MCF 10A (cell line): ENCODE measurements around the gene NRGN. TPM values are rescaled to one million over a fixed set of nuclear protein-coding genes. Genes with fewer than 3 reads are reported as not detected.

Experiments used
- BruUV-seq: library from RNA; stranded (reverse); fragments of 400-500 nt; replicated peaks from 2 replicates; lab custom pipeline; 2021; lab: Mats Ljungman, UMichigan
- CTCF ChIA-PET: fragments of 300-600 bp; sonication (Branson Sonifier 250); formaldehyde crosslinking; extraction: SDS; loops from one replicate; lab custom pipeline; 2021; ENCODE audit warnings: antibody characterized with exemption, inconsistent platforms; lab: Yijun Ruan, JAX
- POLR2A ChIA-PET: fragments of 300-600, 350-650 bp; sonication (Branson Sonifier 250); formaldehyde crosslinking; extraction: SDS; loops from one replicate; lab custom pipeline; 2020; ENCODE audit warnings: antibody characterized with exemption, inconsistent platforms; lab: Yijun Ruan, JAX
- DNase-seq: peaks from one replicate; pipeline ENCODE4 v3.0.0-alpha.2; 2018; ENCODE audit not compliant: unreplicated experiment
- H3K27ac Mint-ChIP-seq: one replicate; pipeline ENCODE4 v1.8.0; 2022; ENCODE audit warnings: mild to moderate bottlenecking, low read depth, mixed read lengths; ENCODE audit not compliant: unreplicated experiment
- H3K27me3 Mint-ChIP-seq: one replicate; pipeline ENCODE4 v1.8.0; 2022; ENCODE audit warnings: mixed read lengths; ENCODE audit not compliant: insufficient read depth, unreplicated experiment
- H3K36me3 Mint-ChIP-seq: one replicate; pipeline ENCODE4 v1.8.0; 2022; ENCODE audit warnings: mild to moderate bottlenecking, moderate library complexity, mixed read lengths; ENCODE audit not compliant: insufficient read depth, unreplicated experiment
- H3K4me1 Mint-ChIP-seq: one replicate; pipeline ENCODE4 v1.8.0; 2022; ENCODE audit warnings: mixed read lengths; ENCODE audit not compliant: insufficient read depth, unreplicated experiment
- H3K4me3 Mint-ChIP-seq: one replicate; pipeline ENCODE4 v1.8.0; 2022; ENCODE audit warnings: mild to moderate bottlenecking, moderate library complexity, mixed read lengths; ENCODE audit not compliant: unreplicated experiment
- H3K9me3 Mint-ChIP-seq: one replicate; pipeline ENCODE4 v1.8.0; 2022; ENCODE audit warnings: mixed read lengths; ENCODE audit not compliant: unreplicated experiment
- CTCF ChIP-seq: fragments of 200-600 bp; IDR thresholded peaks from one replicate; pipeline ENCODE4 v1.8.0; 2022; ENCODE audit warnings: antibody characterized with exemption, mild to moderate bottlenecking; ENCODE audit not compliant: unreplicated experiment
- intact Hi-C: fragments of 100-400 bp; cut with micrococcal nuclease; formaldehyde crosslinking; loops from 2 replicates; pipeline ENCODE4 v1.14.1; 2022
- total RNA-seq: library from RNA; stranded (reverse); gene quantifications from 2 replicates; pipeline ENCODE4 v1.2.3, GENCODE V29; 2022

Gene NRGN
- total RNA-seq, 1 experiment from 2014 or later, result 1.4 TPM

- peaks cover 7% of the 10 kb centered on the region for H3K4me1 Mint-ChIP-seq
- no TSS peak for BruUV-seq
- H3K4me3 Mint-ChIP-seq, result no peak overlapping the region
- peaks cover 1% of the 10 kb centered on the region for H3K27me3 Mint-ChIP-seq
- POLR2A ChIA-PET, result interaction anchor here (0.6 kb wide), 1 partner anchor 11 kb away, joined by 3 read pairs; no protein-coding TSS in a partner anchor
- CTCF ChIA-PET, result interaction anchor here (0.6 kb wide), 1 partner anchor 21 kb away, joined by 3 read pairs; no protein-coding TSS in a partner anchor
- TF ChIP-seq CTCF, result no peak
- intact Hi-C loops, result no loop called here
- no peaks in the 10 kb centered on the region for H3K36me3 Mint-ChIP-seq
- H3K9me3 Mint-ChIP-seq, result no peaks in the 10 kb centered on the region
- H3K27ac Mint-ChIP-seq, result no peak overlapping the region
- DNase-seq, result no peak
Observed at GRCh38 chr11:124729571-124729970, 10.2 kb upstream of the NRGN start.

- POLR2A ChIA-PET, result no interaction called here
- DNase-seq, result no peak
- intact Hi-C loops, result no loop called here
- TF ChIP-seq CTCF, result no peak
- no peaks in the 10 kb centered on the region for H3K4me1 Mint-ChIP-seq
- CTCF ChIA-PET, result interaction anchor here (1.8 kb wide), 1 partner anchor 62 kb away, joined by 4 read pairs; no protein-coding TSS in a partner anchor
- H3K9me3 Mint-ChIP-seq, result no peaks in the 10 kb centered on the region
- H3K4me3 Mint-ChIP-seq, result no peak overlapping the region
- no peak overlapping the region for H3K27ac Mint-ChIP-seq
- peaks cover 9% of the 10 kb centered on the region for H3K27me3 Mint-ChIP-seq
- no peaks in the 10 kb centered on the region for H3K36me3 Mint-ChIP-seq
- no TSS peak for BruUV-seq
Observed at GRCh38 chr11:124732230-124732629, 7.5 kb upstream of the NRGN start.

GRCh38 chr11:124736736-124737135 lies 3.0 kb upstream of the NRGN start:
- BruUV-seq, result no TSS peak
- DNase-seq, result no peak
- CTCF ChIA-PET, result interaction anchor here (0.7 to 1.6 kb wide), 3 partner anchors 11 to 68 kb away, joined by 3 to 4 read pairs (median 4); no protein-coding TSS in a partner anchor
- POLR2A ChIA-PET, result no interaction called here
- no peaks in the 10 kb centered on the region for H3K4me1 Mint-ChIP-seq
- H3K27ac Mint-ChIP-seq, result no peak overlapping the region
- H3K9me3 Mint-ChIP-seq, result no peaks in the 10 kb centered on the region
- no peaks in the 10 kb centered on the region for H3K36me3 Mint-ChIP-seq
- peaks cover 11% of the 10 kb centered on the region for H3K27me3 Mint-ChIP-seq
- intact Hi-C loops, result no loop called here
- TF ChIP-seq CTCF, result no peak
- H3K4me3 Mint-ChIP-seq, result no peak overlapping the region

- intact Hi-C loops, result no loop called here
- Mint-ChIP-seq H3K27ac (no peak overlapping the region), H3K4me1 (no peaks in the 10 kb centered on the region), H3K36me3 (no peaks in the 10 kb centered on the region), H3K27me3 (peaks cover 11% of the 10 kb centered on the region), H3K4me3 (no peak overlapping the region), H3K9me3 (no peaks in the 10 kb centered on the region)
- BruUV-seq, result no TSS peak
- ChIA-PET CTCF (interaction anchor here (1.2 to 1.6 kb wide), 2 partner anchors 24 to 69 kb away, joined by 3 to 4 read pairs; no protein-coding TSS in a partner anchor), POLR2A (no interaction called here)
- no peak for TF ChIP-seq CTCF
- DNase-seq, result no peak
Observed at GRCh38 chr11:124737638-124738305, 2.0 kb upstream of the NRGN start.
